ENCODE results near the gene OSBPL1A.

The OSBPL1A gene

GRCh38 chr18:24432618-24433017 is 35.0 kb upstream of the OSBPL1A start:
- no peak for DNase-seq
- Histone ChIP-seq H3K27ac (no peak overlapping the region), H3K9me3 (ENCODE audit: severe bottlenecking) (no peaks in the 10 kb centered on the region), H3K4me3 (ENCODE audit: low read depth, low read length) (no peak overlapping the region), H3K27me3 (ENCODE audit: insufficient read depth, low read depth, severe bottlenecking) (no peaks in the 10 kb centered on the region), H3K36me3 (peaks cover 2% of the 10 kb centered on the region)
- TF ChIP-seq CTCF (IDR thresholded peaks at IDR 0.05; ENCODE audit: low read depth, low read length): no peak

GRCh38 chr18:24429188-24429587 is 31.6 kb upstream of the OSBPL1A start:
- TF ChIP-seq CTCF (IDR thresholded peaks at IDR 0.05; ENCODE audit: low read depth, low read length): no peak
- H3K27me3 ChIP-seq (ENCODE audit: insufficient read depth, low read depth, severe bottlenecking): no peaks in the 10 kb centered on the region
- no peak overlapping the region for H3K27ac ChIP-seq
- peaks cover 6% of the 10 kb centered on the region for H3K36me3 ChIP-seq
- no peak for DNase-seq
- H3K4me3 ChIP-seq (ENCODE audit: low read depth, low read length): no peak overlapping the region
- H3K9me3 ChIP-seq (ENCODE audit: severe bottlenecking): peaks cover 3% of the 10 kb centered on the region

GRCh38 chr18:24428709-24429108 is 31.1 kb upstream of the OSBPL1A start:
- H3K27ac ChIP-seq: no peak overlapping the region
- TF ChIP-seq CTCF (IDR thresholded peaks at IDR 0.05; ENCODE audit: low read depth, low read length): no peak
- no peaks in the 10 kb centered on the region for H3K27me3 ChIP-seq (ENCODE audit: insufficient read depth, low read depth, severe bottlenecking)
- H3K36me3 ChIP-seq: peaks cover 6% of the 10 kb centered on the region
- DNase-seq: no peak
- H3K9me3 ChIP-seq (ENCODE audit: severe bottlenecking): peaks cover 3% of the 10 kb centered on the region
- H3K4me3 ChIP-seq (ENCODE audit: low read depth, low read length): no peak overlapping the region

- Histone ChIP-seq H3K27ac (peak overlapping the region; percentile 92; the same call in 1 of the 2 replicates), H3K9me3 (ENCODE audit: severe bottlenecking) (peaks cover 3% of the 10 kb centered on the region), H3K27me3 (ENCODE audit: insufficient read depth, low read depth, severe bottlenecking) (no peaks in the 10 kb centered on the region), H3K36me3 (peaks cover 6% of the 10 kb centered on the region; the same call in 1 of the 2 replicates), H3K4me3 (ENCODE audit: low read depth, low read length) (peak overlapping the region; percentile 56)
- no peak for DNase-seq
- no peak for TF ChIP-seq CTCF (IDR thresholded peaks at IDR 0.05; ENCODE audit: low read depth, low read length)
Observed at GRCh38 chr18:24427484-24427883, 29.9 kb upstream of the OSBPL1A start.

- Histone ChIP-seq H3K27me3 (ENCODE audit: insufficient read depth, low read depth, severe bottlenecking) (no peaks in the 10 kb centered on the region), H3K4me3 (ENCODE audit: low read depth, low read length) (peak within 1 kb of the TSS; percentile 56), H3K9me3 (ENCODE audit: severe bottlenecking) (peaks cover 3% of the 10 kb centered on the region), H3K36me3 (peaks cover 6% of the 10 kb centered on the region; the same call in 1 of the 2 replicates), H3K27ac (peak within 1 kb of the TSS; percentile 92)
- TF ChIP-seq CTCF (IDR thresholded peaks at IDR 0.05; ENCODE audit: low read depth, low read length): no peak
- DNase-seq: peak; percentile 88
Observed at GRCh38 chr18:24426398-24427294, 29.0 kb upstream of the OSBPL1A start, which contains the start of gene IMPACT. IMPACT (plus strand) TSS chr18:24426670; CDS start chr18:24426757, 87 bp downstream.
